OCI-LY7 (cell line): Measurements from ENCODE around the gene SEC31B. TPM values are rescaled to one million over a fixed set of nuclear protein-coding genes. Genes with fewer than 3 reads are reported as not detected.

Experiments used
- BruUV-seq: library from RNA; stranded (reverse); fragments of 400-500 nt; replicated peaks from 2 replicates; lab custom pipeline; 2021; lab: Mats Ljungman, UMichigan
- CTCF ChIA-PET: fragments of 300-600 bp; sonication (Branson Sonifier 250); formaldehyde crosslinking; loops from one replicate; lab custom pipeline; 2022; ENCODE audit warnings: antibody characterized with exemption; ENCODE audit not compliant: unreplicated experiment; lab: Charles Lee
- POLR2A ChIA-PET: fragments of 300-600 bp; sonication (Branson Sonifier 250); formaldehyde crosslinking; loops from one replicate; lab custom pipeline; 2022; ENCODE audit warnings: antibody characterized with exemption; lab: Charles Lee
- DNase-seq: peaks from one replicate; pipeline ENCODE4 v3.0.0-alpha.2; 2015; ENCODE audit warnings: low spot score
- H2AFZ ChIP-seq: fragments of 200-600 bp; sonication (generic), shearing (Covaris generic); 2 replicates; pipeline ENCODE4 v1.6.1; 2014; ENCODE audit warnings: mild to moderate bottlenecking, antibody characterized with exemption, low read length, moderate library complexity
- H3K27ac ChIP-seq: fragments of 200-600 bp; sonication (generic); 2 replicates; pipeline ENCODE4 v1.5.1; 2014; ENCODE audit warnings: mixed run types, low read depth, mild to moderate bottlenecking, moderate library complexity, low read length, inconsistent platforms; ENCODE audit not compliant: poor library complexity, severe bottlenecking
- H3K36me3 ChIP-seq: fragments of 200-600 bp; sonication (generic); 2 replicates; pipeline ENCODE4 v1.6.1; 2014; ENCODE audit warnings: mild to moderate bottlenecking, antibody characterized with exemption, low read length, moderate library complexity, mixed read lengths; ENCODE audit not compliant: insufficient read depth
- H3K4me1 ChIP-seq: fragments of 200-600 bp; sonication (generic); 2 replicates; pipeline ENCODE4 v1.5.1; 2014; ENCODE audit warnings: mild to moderate bottlenecking, low read length; ENCODE audit not compliant: insufficient read depth, poor library complexity, severe bottlenecking
- H3K4me2 ChIP-seq: fragments of 200-600 bp; sonication (generic); 2 replicates; pipeline ENCODE4 v1.6.1; 2014; ENCODE audit warnings: mild to moderate bottlenecking, low read length
- H3K4me3 ChIP-seq: fragments of 200-600 bp; sonication (generic); 2 replicates; pipeline ENCODE4 v1.5.1; 2014; ENCODE audit warnings: mild to moderate bottlenecking, low read depth, low read length; ENCODE audit not compliant: poor library complexity, severe bottlenecking
- H3K79me2 ChIP-seq: fragments of 200-600 bp; sonication (generic); 2 replicates; pipeline ENCODE4 v1.6.1; 2016; ENCODE audit warnings: low read depth, mild to moderate bottlenecking, low read length, moderate library complexity, mixed read lengths; ENCODE audit not compliant: insufficient read depth
- H3K9me2 ChIP-seq: fragments of 200-600 bp; sonication (generic); 2 replicates; pipeline ENCODE4 v1.6.1; 2016; ENCODE audit warnings: mild to moderate bottlenecking, low read length, mixed read lengths; ENCODE audit not compliant: insufficient read depth
- H3K9me3 ChIP-seq: fragments of 200-600 bp; sonication (generic); 2 replicates; pipeline ENCODE4 v1.6.1; 2014; ENCODE audit warnings: mild to moderate bottlenecking, mixed run types, low read length, mixed read lengths
- H4K20me1 ChIP-seq: fragments of 200-600 bp; sonication (generic); 2 replicates; pipeline ENCODE4 v1.6.1; 2014; ENCODE audit warnings: mild to moderate bottlenecking, antibody characterized with exemption, low read length, moderate library complexity, mixed read lengths; ENCODE audit not compliant: insufficient read depth
- CTCF ChIP-seq: fragments of 200-600 bp; sonication (generic); conservative IDR thresholded peaks from 2 replicates; pipeline ENCODE4 v1.5.1; 2014; ENCODE audit warnings: mild to moderate bottlenecking, antibody characterized with exemption, low read length, moderate library complexity, mixed read lengths
- EZH2phosphoT487 ChIP-seq: fragments of 200-600 bp; sonication (generic); IDR thresholded peaks from 2 replicates; pipeline ENCODE4 v1.6.1; 2018; ENCODE audit warnings: low read depth, borderline replicate concordance, mild to moderate bottlenecking, mixed run types, antibody characterized with exemption, low read length, moderate library complexity, mixed read lengths
- intact Hi-C: fragments of 100-400 bp; cut with micrococcal nuclease; formaldehyde crosslinking; loops from one replicate; pipeline ENCODE4 v1.10.0; 2022; ENCODE audit not compliant: unreplicated experiment
- total RNA-seq, 2 experiments: library from RNA; depleted of rRNA in 1 of 2; stranded (reverse); fragments of >200 nt in 1 of 2; shearing (Covaris generic) in 1 of 2; gene quantifications; 2 replicates each; pipeline ENCODE4 v1.2.3, GENCODE V29; 2014 to 2022

Gene SEC31B
- total RNA-seq, 2 experiments from 2014 or later: 12.5 to 26.0 TPM

GRCh38 chr10:100567826-100568225, 48.2 kb upstream of the SEC31B start:
- H3K4me3 ChIP-seq: no peak overlapping the region
- no peak overlapping the region for H3K4me2 ChIP-seq
- H3K4me1 ChIP-seq: no peaks in the 10 kb centered on the region
- no peaks in the 10 kb centered on the region for H4K20me1 ChIP-seq
- no TSS peak for BruUV-seq
- DNase-seq: no peak
- H3K27ac ChIP-seq: no peak overlapping the region
- no peaks in the 10 kb centered on the region for H3K79me2 ChIP-seq
- H2AFZ ChIP-seq: no peak overlapping the region
- intact Hi-C loops: loop anchor here (10.0 kb wide), 1 partner anchor 307 kb away; no protein-coding TSS in a partner anchor
- ChIA-PET CTCF (interaction anchor here (0.6 kb wide), 1 partner anchor 69 kb away, joined by 3 read pairs; no protein-coding TSS in a partner anchor), POLR2A (no interaction called here)
- H3K9me2 ChIP-seq: no peaks in the 10 kb centered on the region
- no peak for TF ChIP-seq CTCF
- TF ChIP-seq EZH2phosphoT487: no peak
- H3K9me3 ChIP-seq: no peaks in the 10 kb centered on the region
- H3K36me3 ChIP-seq: no peaks in the 10 kb centered on the region

- no TSS peak for BruUV-seq
- no peaks in the 10 kb centered on the region for H3K79me2 ChIP-seq
Observed at GRCh38 chr10:100567249-100567648, 47.6 kb upstream of the SEC31B start.

More at GRCh38 chr10:100567249-100567648, 47.6 kb upstream of the SEC31B start:
- H2AFZ ChIP-seq: no peak overlapping the region
- no peak overlapping the region for H3K27ac ChIP-seq
- H3K4me2 ChIP-seq: no peak overlapping the region
- H3K4me3 ChIP-seq: no peak overlapping the region
- intact Hi-C loops: loop anchor here (10.0 kb wide), 1 partner anchor 308 kb away; no protein-coding TSS in a partner anchor
- H3K9me3 ChIP-seq: no peaks in the 10 kb centered on the region
- no peaks in the 10 kb centered on the region for H3K4me1 ChIP-seq
- H3K9me2 ChIP-seq: no peaks in the 10 kb centered on the region
- CTCF ChIA-PET: no interaction called here
- DNase-seq: no peak
- no peaks in the 10 kb centered on the region for H3K36me3 ChIP-seq
- TF ChIP-seq EZH2phosphoT487 (no peak), CTCF (no peak)
- no peaks in the 10 kb centered on the region for H4K20me1 ChIP-seq
- POLR2A ChIA-PET: no interaction called here
